ENCODE data around the gene PEX10. TPM values are rescaled to one million over a fixed set of nuclear protein-coding genes. Genes with fewer than 3 reads are reported as not detected.

The PEX10 gene
- total and polyA plus RNA-seq, 2 experiments from 2014 or later = 34.2 to 37.5 TPM

- H3K9me3 ChIP-seq (ENCODE audit: low read depth) = no peaks in the 10 kb centered on the region
- no peak for DNase-seq (ENCODE audit: low read depth in 1 of 2, low spot score in 1 of 2)
- peaks cover 4% of the 10 kb centered on the region for H3K4me1 ChIP-seq (ENCODE audit: low read depth)
- TF ChIP-seq, protein P1, sequence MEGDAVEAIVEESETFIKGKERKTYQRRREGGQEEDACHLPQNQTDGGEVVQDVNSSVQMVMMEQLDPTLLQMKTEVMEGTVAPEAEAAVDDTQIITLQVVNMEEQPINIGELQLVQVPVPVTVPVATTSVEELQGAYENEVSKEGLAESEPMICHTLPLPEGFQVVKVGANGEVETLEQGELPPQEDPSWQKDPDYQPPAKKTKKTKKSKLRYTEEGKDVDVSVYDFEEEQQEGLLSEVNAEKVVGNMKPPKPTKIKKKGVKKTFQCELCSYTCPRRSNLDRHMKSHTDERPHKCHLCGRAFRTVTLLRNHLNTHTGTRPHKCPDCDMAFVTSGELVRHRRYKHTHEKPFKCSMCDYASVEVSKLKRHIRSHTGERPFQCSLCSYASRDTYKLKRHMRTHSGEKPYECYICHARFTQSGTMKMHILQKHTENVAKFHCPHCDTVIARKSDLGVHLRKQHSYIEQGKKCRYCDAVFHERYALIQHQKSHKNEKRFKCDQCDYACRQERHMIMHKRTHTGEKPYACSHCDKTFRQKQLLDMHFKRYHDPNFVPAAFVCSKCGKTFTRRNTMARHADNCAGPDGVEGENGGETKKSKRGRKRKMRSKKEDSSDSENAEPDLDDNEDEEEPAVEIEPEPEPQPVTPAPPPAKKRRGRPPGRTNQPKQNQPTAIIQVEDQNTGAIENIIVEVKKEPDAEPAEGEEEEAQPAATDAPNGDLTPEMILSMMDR (IDR thresholded peaks at IDR 0.05; ENCODE audit: low read depth, low read length) = peak; percentile 27
- no peaks in the 10 kb centered on the region for H3K36me3 ChIP-seq
- H3K4me3 ChIP-seq = no peak overlapping the region
- no peak overlapping the region for H3K27ac ChIP-seq
- peaks cover 24% of the 10 kb centered on the region for H3K27me3 ChIP-seq
Observed at GRCh38 chr1:2429780-2430591, 17.6 kb upstream of the PEX10 start.

- H3K27me3 ChIP-seq = peaks cover 10% of the 10 kb centered on the region
- H3K27ac ChIP-seq = no peak overlapping the region
- no peak for DNase-seq (ENCODE audit: low read depth in 1 of 2, low spot score in 1 of 2)
- TF ChIP-seq, protein P1 (IDR thresholded peaks at IDR 0.05; ENCODE audit: low read depth, low read length) = no peak
- H3K36me3 ChIP-seq = no peaks in the 10 kb centered on the region
- H3K4me3 ChIP-seq = no peak overlapping the region
- H3K9me3 ChIP-seq (ENCODE audit: low read depth) = peaks cover 2% of the 10 kb centered on the region
- H3K4me1 ChIP-seq (ENCODE audit: low read depth) = peaks cover 4% of the 10 kb centered on the region
Observed at GRCh38 chr1:2428490-2428889, 16.1 kb upstream of the PEX10 start.

DNA sequence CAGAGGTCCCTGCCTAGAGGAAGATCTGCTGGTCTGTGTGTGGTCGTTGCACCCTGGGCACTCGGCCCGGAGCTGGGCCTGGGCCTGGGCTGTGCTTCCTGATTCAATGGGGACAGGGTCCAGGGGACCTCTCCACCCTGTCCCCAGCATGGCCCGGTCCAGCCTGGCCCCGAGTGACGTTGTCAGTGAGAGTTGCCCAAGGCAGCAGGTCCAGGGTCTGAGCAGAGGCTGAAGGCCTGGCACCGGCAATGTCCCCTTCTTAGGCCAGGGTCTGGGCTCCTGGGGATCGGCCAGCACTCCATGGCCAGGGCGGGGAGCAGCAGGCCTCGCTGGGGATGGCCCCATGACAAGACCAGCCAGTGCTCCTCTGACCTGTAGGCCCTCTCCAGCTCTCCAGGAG, 15.6 kb upstream of the PEX10 start:
- peaks cover 5% of the 10 kb centered on the region for H3K27me3 ChIP-seq

GRCh38 chr1:2427051-2427450, 14.7 kb upstream of the PEX10 start:
- no peak for DNase-seq (ENCODE audit: low read depth in 1 of 2, low spot score in 1 of 2)
- Histone ChIP-seq H3K4me3 (no peak overlapping the region), H3K4me1 (ENCODE audit: low read depth) (peaks cover 4% of the 10 kb centered on the region), H3K27ac (no peak overlapping the region), H3K9me3 (ENCODE audit: low read depth) (peaks cover 2% of the 10 kb centered on the region), H3K27me3 (no peaks in the 10 kb centered on the region), H3K36me3 (no peaks in the 10 kb centered on the region)
- TF ChIP-seq, protein P1 (IDR thresholded peaks at IDR 0.05; ENCODE audit: low read depth, low read length) = no peak

More for the DNA sequence above, 15.6 kb upstream of the PEX10 start:
- H3K9me3 ChIP-seq (ENCODE audit: low read depth) = peaks cover 2% of the 10 kb centered on the region
- TF ChIP-seq, protein P1 (IDR thresholded peaks at IDR 0.05; ENCODE audit: low read depth, low read length) = no peak
- no peak overlapping the region for H3K27ac ChIP-seq
- H3K4me3 ChIP-seq = no peak overlapping the region
- DNase-seq (ENCODE audit: low read depth in 1 of 2, low spot score in 1 of 2) = no peak
- H3K36me3 ChIP-seq = no peaks in the 10 kb centered on the region
- H3K4me1 ChIP-seq (ENCODE audit: low read depth) = peaks cover 4% of the 10 kb centered on the region

GRCh38 chr1:2426540-2426939, 14.2 kb upstream of the PEX10 start:
- H3K27me3 ChIP-seq = no peaks in the 10 kb centered on the region
- H3K4me3 ChIP-seq = no peak overlapping the region
- no peak for DNase-seq (ENCODE audit: low read depth in 1 of 2, low spot score in 1 of 2)
- TF ChIP-seq, protein P1 (IDR thresholded peaks at IDR 0.05; ENCODE audit: low read depth, low read length) = no peak
- no peaks in the 10 kb centered on the region for H3K36me3 ChIP-seq
- peaks cover 2% of the 10 kb centered on the region for H3K9me3 ChIP-seq (ENCODE audit: low read depth)
- no peak overlapping the region for H3K27ac ChIP-seq
- H3K4me1 ChIP-seq (ENCODE audit: low read depth) = peaks cover 3% of the 10 kb centered on the region

Measured in cardiac muscle cell (in vitro differentiated cells and primary cell).